Activated naive CD8-positive, alpha-beta T cell treated with anti-CD3 and anti-CD28 coated beads for 36 hours (primary cell): Measurements from ENCODE around the gene CDC25B. TPM values are rescaled to one million over a fixed set of nuclear protein-coding genes. Genes with fewer than 3 reads are reported as not detected.

Experiments used
- DNase-seq: peaks from one replicate; pipeline ENCODE4 v3.0.0; 2021
- H3K27ac Mint-ChIP-seq: one replicate; pipeline ENCODE4 v1.8.0; 2022; ENCODE audit warnings: mild to moderate bottlenecking, moderate library complexity, mixed read lengths
- H3K27me3 Mint-ChIP-seq: one replicate; pipeline ENCODE4 v1.8.0; 2022; ENCODE audit warnings: mild to moderate bottlenecking, mixed read lengths
- H3K36me3 Mint-ChIP-seq: one replicate; pipeline ENCODE4 v1.8.0; 2021; ENCODE audit warnings: mild to moderate bottlenecking, mixed read lengths
- H3K4me1 Mint-ChIP-seq: one replicate; pipeline ENCODE4 v1.8.0; 2021; ENCODE audit warnings: mixed read lengths
- H3K4me3 Mint-ChIP-seq: one replicate; pipeline ENCODE4 v1.8.0; 2022; ENCODE audit warnings: mild to moderate bottlenecking, moderate library complexity, mixed read lengths
- H3K9me3 Mint-ChIP-seq: one replicate; pipeline ENCODE4 v1.8.0; 2022; ENCODE audit warnings: mixed read lengths
- total RNA-seq, 2 experiments: library from RNA; stranded (reverse); gene quantifications; one replicate each; pipeline ENCODE4 v1.2.3, GENCODE V29; 2021

CDC25B gene
- total RNA-seq, 2 experiments from 2014 or later, result 54.6 to 60.9 TPM

GRCh38 chr20:3757268-3757667 lies 38.8 kb upstream of the CDC25B start:
- Mint-ChIP-seq H3K4me3 (no peak overlapping the region), H3K36me3 (peaks cover 6% of the 10 kb centered on the region), H3K27ac (no peak overlapping the region), H3K9me3 (no peaks in the 10 kb centered on the region), H3K4me1 (peaks cover 9% of the 10 kb centered on the region), H3K27me3 (no peaks in the 10 kb centered on the region)
- no peak for DNase-seq

- no peaks in the 10 kb centered on the region for H3K9me3 Mint-ChIP-seq
- H3K36me3 Mint-ChIP-seq, result peaks cover 7% of the 10 kb centered on the region
- no peak for DNase-seq
- peaks cover 4% of the 10 kb centered on the region for H3K4me1 Mint-ChIP-seq
- no peak overlapping the region for H3K27ac Mint-ChIP-seq
- H3K27me3 Mint-ChIP-seq, result no peaks in the 10 kb centered on the region
- H3K4me3 Mint-ChIP-seq, result no peak overlapping the region
Observed at GRCh38 chr20:3758566-3758965, 37.5 kb upstream of the CDC25B start.

- Mint-ChIP-seq H3K27ac (no peak overlapping the region), H3K27me3 (no peaks in the 10 kb centered on the region), H3K4me3 (no peak overlapping the region), H3K36me3 (peaks cover 7% of the 10 kb centered on the region), H3K9me3 (no peaks in the 10 kb centered on the region), H3K4me1 (peaks cover 4% of the 10 kb centered on the region)
- no peak for DNase-seq
Observed at GRCh38 chr20:3759316-3759823, 36.7 kb upstream of the CDC25B start.

- H3K4me1 Mint-ChIP-seq, result peaks cover 4% of the 10 kb centered on the region
- H3K9me3 Mint-ChIP-seq, result no peaks in the 10 kb centered on the region
Observed at GRCh38 chr20:3759884-3760283, 36.2 kb upstream of the CDC25B start.

DNA sequence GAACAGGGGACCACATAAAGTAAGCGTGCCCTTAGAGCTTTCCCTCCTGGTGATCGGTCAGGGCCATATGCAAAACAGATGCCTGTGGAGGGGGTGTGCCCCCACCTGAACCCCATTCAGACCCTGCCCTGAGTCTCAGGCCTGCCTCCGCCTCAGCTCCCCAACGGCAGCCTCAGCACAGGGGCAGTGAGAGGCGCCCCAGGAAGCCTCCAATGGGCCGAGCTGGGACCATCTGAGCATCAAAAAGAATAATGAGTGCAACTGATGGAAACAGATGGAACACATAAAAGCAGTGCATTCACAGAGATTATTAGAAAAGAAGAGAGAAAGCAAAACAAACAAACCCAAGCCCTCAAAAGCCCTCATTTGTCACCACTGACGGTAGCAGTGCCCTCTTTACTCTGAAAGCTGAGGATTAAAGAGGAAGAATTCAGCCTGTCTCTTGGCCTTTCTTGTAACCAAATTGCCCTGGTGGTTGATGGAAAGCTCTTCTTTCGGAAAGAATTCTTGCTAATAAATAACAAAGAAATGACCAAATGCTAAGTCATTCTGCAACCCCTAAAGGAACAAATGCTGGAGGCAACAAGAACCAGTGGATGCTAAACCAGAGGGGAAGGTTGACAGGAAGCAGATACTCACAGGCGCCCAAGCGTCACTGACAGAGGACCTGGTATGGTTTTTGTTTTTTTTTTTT lies 35.3 kb upstream of the CDC25B start:
- Mint-ChIP-seq H3K36me3 (peaks cover 7% of the 10 kb centered on the region), H3K4me1 (peaks cover 10% of the 10 kb centered on the region), H3K9me3 (no peaks in the 10 kb centered on the region), H3K27me3 (no peaks in the 10 kb centered on the region), H3K27ac (no peak overlapping the region), H3K4me3 (no peak overlapping the region)
- no peak for DNase-seq

More at GRCh38 chr20:3759884-3760283, 36.2 kb upstream of the CDC25B start:
- Mint-ChIP-seq H3K4me3 (no peak overlapping the region), H3K36me3 (peaks cover 7% of the 10 kb centered on the region), H3K27me3 (no peaks in the 10 kb centered on the region), H3K27ac (no peak overlapping the region)
- DNase-seq, result no peak

DNA sequence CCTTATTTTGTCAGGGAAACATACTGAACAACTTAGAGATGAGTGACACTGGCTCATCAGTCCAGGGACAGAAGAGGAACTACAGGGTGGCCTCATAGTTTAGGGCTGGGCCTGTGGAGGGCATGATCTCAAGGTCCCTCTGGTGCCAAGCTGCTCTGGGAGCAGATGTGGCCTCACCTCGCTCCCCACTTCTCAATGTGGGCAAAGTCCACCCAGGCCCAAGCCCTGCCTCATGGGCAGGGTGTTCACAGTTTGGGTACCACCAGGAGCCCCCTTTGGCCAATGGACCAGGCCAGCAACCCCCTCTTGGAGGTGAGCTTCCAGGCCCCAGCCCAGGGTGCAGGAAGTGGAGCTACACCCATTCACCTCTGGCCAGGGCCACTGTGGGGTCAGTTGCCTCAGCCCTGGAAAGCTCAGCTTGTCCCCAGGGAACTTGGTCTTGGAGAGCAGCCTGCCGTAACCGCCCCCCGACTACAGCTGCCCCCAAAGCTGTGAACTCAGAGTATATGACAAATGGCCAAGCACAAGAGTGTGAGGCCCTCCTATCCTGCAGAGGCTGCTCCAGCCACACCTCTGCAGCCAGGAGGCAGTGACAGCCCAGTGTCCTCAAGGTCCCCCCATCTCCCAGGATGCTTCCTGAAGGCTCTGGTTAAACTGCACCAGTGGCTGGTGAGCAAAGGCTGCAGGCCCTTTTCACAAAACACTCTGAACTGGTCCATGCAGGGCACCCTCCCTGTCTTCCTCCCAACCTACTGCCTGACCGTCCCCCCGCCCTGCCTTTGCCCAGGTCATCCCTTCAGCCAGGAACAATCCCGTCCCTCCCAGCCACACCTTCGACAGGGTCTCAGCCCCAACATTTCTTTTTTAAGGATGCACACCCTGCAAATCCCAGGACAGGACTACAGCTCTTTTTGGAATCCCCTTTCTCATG lies 32.2 kb upstream of the CDC25B start:
- no peak for DNase-seq
- Mint-ChIP-seq H3K4me3 (no peak overlapping the region), H3K27me3 (no peaks in the 10 kb centered on the region), H3K9me3 (no peaks in the 10 kb centered on the region), H3K4me1 (peaks cover 25% of the 10 kb centered on the region), H3K36me3 (peaks cover 11% of the 10 kb centered on the region), H3K27ac (no peak overlapping the region)

DNA sequence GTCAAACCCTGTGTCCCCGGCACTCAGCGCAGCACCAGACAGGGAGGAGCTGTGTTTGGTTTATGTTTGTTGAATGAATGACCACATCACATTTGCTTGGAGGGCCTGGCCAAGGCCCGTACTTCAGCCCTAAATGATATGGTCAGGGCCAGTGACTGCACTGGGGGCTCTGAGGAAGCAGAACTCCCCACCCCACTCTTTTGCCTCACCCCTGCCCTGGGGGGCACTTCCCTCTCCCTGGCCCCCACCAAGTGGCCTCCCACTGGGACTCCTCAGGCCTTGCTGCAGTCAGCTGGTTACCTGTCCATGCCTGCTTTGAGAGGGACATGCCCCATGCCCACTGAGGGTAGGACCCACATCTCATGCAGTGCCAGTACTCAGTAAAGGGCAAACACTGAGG lies 31.5 kb upstream of the CDC25B start:
- no peaks in the 10 kb centered on the region for H3K9me3 Mint-ChIP-seq
- H3K27ac Mint-ChIP-seq, result no peak overlapping the region
- peaks cover 28% of the 10 kb centered on the region for H3K4me1 Mint-ChIP-seq
- H3K27me3 Mint-ChIP-seq, result no peaks in the 10 kb centered on the region
- no peak for DNase-seq
- H3K4me3 Mint-ChIP-seq, result no peak overlapping the region
- H3K36me3 Mint-ChIP-seq, result peaks cover 11% of the 10 kb centered on the region

DNA sequence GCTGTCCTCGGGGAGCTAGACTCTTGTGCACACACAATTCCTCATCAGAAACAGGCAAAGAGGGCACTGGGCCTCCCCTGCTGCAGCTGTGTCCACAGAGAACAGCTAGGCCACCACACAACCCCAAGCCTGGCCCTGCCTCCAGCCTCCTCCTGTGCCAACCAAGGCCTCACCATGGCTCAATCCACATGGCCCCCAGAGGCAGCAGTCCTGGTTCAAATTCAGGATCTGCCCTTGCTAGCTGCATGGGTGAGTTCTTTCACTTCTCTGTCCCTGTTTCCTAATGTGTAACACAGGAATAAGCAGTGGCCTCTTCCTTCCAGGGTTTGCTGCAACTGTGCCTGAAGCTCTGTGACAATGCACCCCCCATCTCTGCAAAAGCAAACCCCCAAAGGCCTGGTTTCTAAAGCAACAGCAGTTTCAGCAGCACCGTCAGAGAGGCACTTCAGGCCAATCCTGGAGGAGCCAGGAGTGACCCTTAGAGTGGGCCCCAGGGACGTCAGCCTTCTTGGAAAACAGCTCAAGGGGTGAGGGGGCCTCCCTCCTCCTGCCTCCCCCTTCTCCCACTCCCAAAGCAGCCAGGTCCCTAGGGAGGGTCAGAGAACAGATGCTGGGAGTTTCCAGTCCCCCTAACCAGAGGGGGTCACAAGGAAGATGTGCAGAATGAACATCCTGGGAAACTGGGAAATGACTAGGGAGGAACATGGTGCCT lies 30.8 kb upstream of the CDC25B start:
- no peak for DNase-seq
- Mint-ChIP-seq H3K9me3 (no peaks in the 10 kb centered on the region), H3K27ac (no peak overlapping the region), H3K4me1 (peaks cover 28% of the 10 kb centered on the region), H3K4me3 (peak overlapping the region; percentile 10), H3K27me3 (no peaks in the 10 kb centered on the region), H3K36me3 (peaks cover 11% of the 10 kb centered on the region)

DNA sequence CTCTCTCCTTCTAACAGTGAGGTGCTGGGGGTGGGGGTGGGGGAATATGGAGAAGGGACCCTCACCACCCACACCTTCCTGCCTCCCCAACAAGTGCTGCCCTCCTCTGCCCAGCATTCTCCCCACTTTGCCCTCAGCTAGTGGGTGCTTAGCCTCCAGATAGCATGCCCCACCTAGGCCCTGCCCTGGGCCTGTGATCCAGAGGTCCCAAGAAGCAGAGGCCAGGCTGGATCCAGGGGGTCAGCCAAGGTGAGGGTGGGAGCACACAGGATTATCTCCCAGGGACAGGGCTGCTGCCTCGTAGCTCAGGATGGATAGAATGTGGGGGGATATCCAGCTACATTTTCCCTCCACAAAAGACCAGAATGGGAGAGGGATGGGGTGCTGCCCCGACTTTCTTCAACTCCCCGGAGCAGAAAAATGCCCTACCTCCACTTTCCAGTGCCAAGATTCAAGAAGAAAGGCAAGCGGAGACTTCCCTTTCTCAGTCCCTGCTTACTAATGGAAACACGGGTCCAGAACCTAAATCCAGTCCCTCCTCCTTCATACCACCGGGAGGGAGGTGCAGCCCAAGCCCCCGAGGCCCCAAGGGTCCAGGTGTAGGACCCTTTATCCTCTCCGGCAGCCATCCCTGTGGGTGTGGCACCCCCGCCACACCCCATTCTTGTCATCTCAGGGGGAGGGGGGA lies 29.5 kb upstream of the CDC25B start:
- no peaks in the 10 kb centered on the region for H3K9me3 Mint-ChIP-seq
- H3K4me3 Mint-ChIP-seq, result peak overlapping the region; percentile 88
- no peak for DNase-seq
- peaks cover 11% of the 10 kb centered on the region for H3K36me3 Mint-ChIP-seq
- H3K27me3 Mint-ChIP-seq, result no peaks in the 10 kb centered on the region
- H3K4me1 Mint-ChIP-seq, result peaks cover 24% of the 10 kb centered on the region
- H3K27ac Mint-ChIP-seq, result peak overlapping the region; percentile 69

DNA sequence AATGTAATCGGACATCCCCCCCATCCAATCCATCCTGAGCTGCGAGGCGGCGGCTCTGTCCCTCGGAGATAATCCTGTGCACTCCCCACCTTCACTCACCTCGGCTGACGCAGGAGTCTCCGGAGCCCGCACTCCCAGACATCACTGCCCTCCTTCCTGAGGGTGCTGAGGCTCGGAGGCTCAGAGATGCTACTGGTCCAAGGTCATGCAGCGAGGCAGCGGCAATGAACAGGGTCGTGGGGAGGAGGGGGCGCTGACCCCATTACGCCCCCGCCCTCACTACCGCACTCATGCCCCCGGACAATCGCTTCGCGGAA lies 29.0 kb upstream of the CDC25B start:
- H3K4me1 Mint-ChIP-seq, result peaks cover 24% of the 10 kb centered on the region
- peak overlapping the region; percentile 88 for H3K4me3 Mint-ChIP-seq
- no peak for DNase-seq
- H3K27ac Mint-ChIP-seq, result peak overlapping the region; percentile 69
- H3K9me3 Mint-ChIP-seq, result no peaks in the 10 kb centered on the region
- H3K27me3 Mint-ChIP-seq, result no peaks in the 10 kb centered on the region
- H3K36me3 Mint-ChIP-seq, result peaks cover 7% of the 10 kb centered on the region

GRCh38 chr20:3767427-3768341 lies 28.4 kb upstream of the CDC25B start, which contains the start of gene ADISSP:
ADISSP (minus strand) TSS chr20:3767753; CDS start chr20:3760100, 7,653 bp downstream.
- no peaks in the 10 kb centered on the region for H3K27me3 Mint-ChIP-seq
- H3K36me3 Mint-ChIP-seq, result peaks cover 7% of the 10 kb centered on the region
- peaks cover 24% of the 10 kb centered on the region for H3K4me1 Mint-ChIP-seq
- peak within 1 kb of the TSS; percentile 93 for H3K27ac Mint-ChIP-seq
- H3K9me3 Mint-ChIP-seq, result no peaks in the 10 kb centered on the region
- peak; percentile 99 for DNase-seq
- H3K4me3 Mint-ChIP-seq, result peak within 1 kb of the TSS; percentile 89

DNA sequence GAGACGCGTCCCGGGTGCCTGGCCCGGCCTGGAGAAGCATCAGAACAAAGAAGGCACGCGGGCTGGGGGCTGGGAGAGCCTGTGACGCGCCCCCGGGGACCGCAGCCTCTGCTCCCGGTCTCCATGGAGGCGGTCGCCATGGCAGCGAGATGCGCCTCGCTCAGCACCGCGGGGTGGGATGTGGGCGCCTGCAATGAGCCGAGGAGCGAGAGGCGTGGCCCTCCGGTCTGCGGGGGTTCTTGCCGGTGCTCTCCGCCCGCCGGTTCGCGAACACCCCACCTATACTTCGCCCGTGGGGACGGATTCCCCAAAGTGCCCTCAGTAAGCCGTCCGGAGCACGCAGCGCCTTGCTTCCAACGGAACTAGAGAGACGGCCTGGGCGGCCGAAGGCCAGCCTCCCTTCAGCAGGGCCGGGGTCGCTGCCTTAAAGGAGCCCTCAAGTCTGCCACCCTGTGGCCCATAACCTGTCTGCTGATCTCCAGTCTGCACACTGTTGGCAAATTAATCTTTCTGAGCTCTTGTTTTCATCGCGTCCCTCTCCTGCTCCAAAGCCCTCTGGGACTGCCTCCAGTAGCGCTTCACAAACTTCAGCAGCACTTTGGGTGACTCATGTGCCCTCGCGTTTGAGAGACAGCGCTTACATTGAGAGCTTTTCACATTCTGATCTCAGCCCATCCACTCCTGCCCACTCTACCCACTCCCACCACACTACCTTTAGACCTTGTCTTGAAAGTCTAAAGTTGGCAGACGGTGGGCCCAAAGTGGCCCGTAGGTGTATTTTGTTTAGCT lies 27.6 kb upstream of the CDC25B start:
- Mint-ChIP-seq H3K27me3 (no peaks in the 10 kb centered on the region), H3K4me1 (peaks cover 24% of the 10 kb centered on the region), H3K36me3 (peaks cover 5% of the 10 kb centered on the region), H3K9me3 (no peaks in the 10 kb centered on the region), H3K4me3 (peak overlapping the region; percentile 89), H3K27ac (peak overlapping the region; percentile 93)
- peak; percentile 90 for DNase-seq

DNA sequence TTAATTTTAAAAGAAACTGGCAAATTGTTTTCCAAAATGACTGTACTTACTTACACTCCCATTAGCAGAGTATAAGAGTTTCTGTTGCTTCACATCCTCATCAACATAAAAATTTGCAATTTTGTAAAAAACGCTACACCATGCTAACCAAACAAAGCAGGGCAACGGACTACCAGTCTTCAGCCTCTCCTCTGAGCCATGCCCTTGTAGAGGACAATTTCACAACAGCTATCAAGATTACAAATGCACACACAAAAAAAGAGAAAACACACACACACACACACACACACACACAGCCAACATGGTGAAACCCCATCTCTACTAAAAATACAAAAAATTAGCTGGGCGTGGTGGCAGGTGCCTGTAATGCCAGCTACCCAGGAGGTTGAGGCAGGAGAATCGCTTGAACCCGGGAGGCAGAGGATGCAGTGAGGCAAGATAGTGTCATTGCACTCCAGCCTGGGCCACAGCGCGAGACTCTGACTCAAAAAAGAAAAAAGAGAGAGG lies 24.5 kb upstream of the CDC25B start:
- H3K36me3 Mint-ChIP-seq, result no peaks in the 10 kb centered on the region
- H3K27ac Mint-ChIP-seq, result no peak overlapping the region
- peaks cover 10% of the 10 kb centered on the region for H3K4me1 Mint-ChIP-seq

More for the DNA sequence above, 24.5 kb upstream of the CDC25B start:
- no peak for DNase-seq
- Mint-ChIP-seq H3K4me3 (no peak overlapping the region), H3K27me3 (no peaks in the 10 kb centered on the region), H3K9me3 (no peaks in the 10 kb centered on the region)
